GM20431 (cell line): Measurements from ENCODE around the gene NEUROG3.
"Not testable (repeated sequence)": the region's sequence is repeated elsewhere in the genome, so short reads cannot be mapped to it uniquely, and the experiment has no call there.

Source experiments
- in situ Hi-C: fragments of 300-500 bp; cut with MseI, MboI; formaldehyde crosslinking; loops from one replicate; pipeline ENCODE4 v1.15.0; 2020; ENCODE audit warnings: low sequenced_read_pairs; ENCODE audit not compliant: unreplicated experiment

NEUROG3 gene

GRCh38 chr10:69572159-69573055 is 815 bp downstream of the NEUROG3 start:
- in situ Hi-C loops = no loop called here

- in situ Hi-C loops = no loop called here
These were observed 1.5 kb downstream of the NEUROG3 start for GRCh38 chr10:69571618-69572158.

- in situ Hi-C loops = no loop called here
These were observed 3.0 kb downstream of the NEUROG3 start for GRCh38 chr10:69570050-69570816.

- in situ Hi-C loops = no loop called here
These were observed 3.8 kb downstream of the NEUROG3 start for GRCh38 chr10:69569396-69569934.

GRCh38 chr10:69568472-69569395 is 4.5 kb downstream of the NEUROG3 start:
- in situ Hi-C loops = no loop called here

- in situ Hi-C loops = no loop called here
These were observed 5.3 kb downstream of the NEUROG3 start for GRCh38 chr10:69567920-69568319.

- in situ Hi-C loops = no loop called here
These were observed 10.4 kb downstream of the NEUROG3 start for GRCh38 chr10:69562731-69563254.

GRCh38 chr10:69559525-69559924 is 13.7 kb downstream of the NEUROG3 start:
- in situ Hi-C loops = no loop called here

- in situ Hi-C loops = no loop called here
These were observed 14.7 kb downstream of the NEUROG3 start for GRCh38 chr10:69558559-69558958.

- in situ Hi-C loops = no loop called here
These were observed 18.6 kb downstream of the NEUROG3 start for GRCh38 chr10:69554611-69555010.

- in situ Hi-C loops = no loop called here
These were observed 19.9 kb downstream of the NEUROG3 start for GRCh38 chr10:69553328-69553727.

- in situ Hi-C loops = no loop called here
These were observed 21.0 kb downstream of the NEUROG3 start for GRCh38 chr10:69552268-69552667.

- in situ Hi-C loops = no loop called here
These were observed 23.3 kb downstream of the NEUROG3 start for GRCh38 chr10:69549959-69550358.

- in situ Hi-C loops = no loop called here
These were observed 31.8 kb downstream of the NEUROG3 start for GRCh38 chr10:69541463-69541862.

- in situ Hi-C loops = no loop called here
These were observed 34.8 kb downstream of the NEUROG3 start for GRCh38 chr10:69538461-69538860.

GRCh38 chr10:69537449-69537848 is 35.8 kb downstream of the NEUROG3 start:
- in situ Hi-C loops = no loop called here

GRCh38 chr10:69536521-69536920 is 36.7 kb downstream of the NEUROG3 start:
- in situ Hi-C loops = not testable (repeated sequence)

GRCh38 chr10:69533658-69534057 is 39.6 kb downstream of the NEUROG3 start:
- in situ Hi-C loops = no loop called here

- in situ Hi-C loops = no loop called here
These were observed 45.3 kb downstream of the NEUROG3 start for GRCh38 chr10:69527961-69528360.
